T1000 (cell line): ENCODE measurements around the gene POLR1H.

Experiments used
- DNase-seq: peaks from one replicate; lab custom pipeline; 2025; ENCODE audit warnings: mixed read lengths; lab: John Stamatoyannopoulos, UW

POLR1H gene

GRCh38 chr6:30096829-30097228 is 35.8 kb downstream of the POLR1H start:
- DNase-seq = no peak

GRCh38 chr6:30097902-30098768 is 37.1 kb downstream of the POLR1H start:
- DNase-seq = no peak

GRCh38 chr6:30100154-30100553 is 39.1 kb downstream of the POLR1H start:
- DNase-seq = no peak

- no peak for DNase-seq
Measured at GRCh38 chr6:30100585-30101443, 39.7 kb downstream of the POLR1H start.

GRCh38 chr6:30101444-30102413 is 40.7 kb downstream of the POLR1H start:
- peak; percentile 74 for DNase-seq

- no peak for DNase-seq
Measured at GRCh38 chr6:30102414-30102969, 41.4 kb downstream of the POLR1H start.

- peak; percentile 73 for DNase-seq
Measured at GRCh38 chr6:30102970-30103871, 42.2 kb downstream of the POLR1H start.

- DNase-seq = no peak
Measured at GRCh38 chr6:30103872-30104179, 42.8 kb downstream of the POLR1H start.

- DNase-seq = no peak
Measured at GRCh38 chr6:30104661-30105060, 43.6 kb downstream of the POLR1H start.

GRCh38 chr6:30111266-30111856 is 50.3 kb downstream of the POLR1H start:
- DNase-seq = no peak

- DNase-seq = no peak
Measured at GRCh38 chr6:30112402-30112994, 51.4 kb downstream of the POLR1H start.

GRCh38 chr6:30113003-30113759 is 52.1 kb downstream of the POLR1H start, which contains the start of gene TRIM31:
TRIM31 (minus strand) TSS chr6:30113090; CDS start chr6:30112805, 285 bp downstream.
- no peak for DNase-seq

GRCh38 chr6:30113841-30114240 is 52.8 kb downstream of the POLR1H start:
- no peak for DNase-seq
